Gastroesophageal sphincter (tissue), 4 donors: ENCODE results near the gene TMEM222. TPM values are rescaled to one million over a fixed set of nuclear protein-coding genes. Genes with fewer than 3 reads are reported as not detected.

ENCODE experiments used
- ATAC-seq: fragments of 150-250 bp; one replicate; pipeline ENCODE4 v1.9.1; 2016; ENCODE audit warnings: mild to moderate bottlenecking, moderate library complexity
- H3K27ac ChIP-seq, 4 donors: fragments of 200-600 bp; sonication (generic) in 3 of 4; 1 replicate in 3 of 4; 2 replicates in 1 of 4; pipeline ENCODE4 v1.5.1; 2016 to 2019
- H3K27me3 ChIP-seq: fragments of 200-600 bp; sonication (generic); one replicate; pipeline ENCODE4 v1.5.1; 2019
- H3K36me3 ChIP-seq, 2 donors: fragments of 200-600 bp; sonication (generic); one replicate each; pipeline ENCODE4 v1.5.1; 2019; ENCODE audit warnings: control low read depth in 1 of 2
- H3K4me1 ChIP-seq, 3 donors: fragments of 200-600 bp; sonication (generic); 1 replicate in 2 of 3; 2 replicates in 1 of 3; pipeline ENCODE4 v1.5.1; 2016 to 2019; ENCODE audit warnings: control low read depth in 2 of 3
- H3K4me3 ChIP-seq, 2 donors: fragments of 200-600 bp; sonication (generic); one replicate each; pipeline ENCODE4 v1.5.1; 2019; ENCODE audit warnings: mild to moderate bottlenecking in 1 of 2, moderate library complexity in 1 of 2
- H3K9me3 ChIP-seq, 3 donors: fragments of 200-600 bp; sonication (generic); one replicate each; pipeline ENCODE4 v1.5.1; 2017 to 2019; ENCODE audit warnings: control low read depth in 2 of 3
- EP300 ChIP-seq: sonication (generic); formaldehyde crosslinking; IDR thresholded peaks from one replicate; pipeline ENCODE4 v1.6.1; 2017; ENCODE audit warnings: antibody characterized with exemption, mild to moderate bottlenecking
- POLR2A ChIP-seq, 2 donors: fragments of 450-650 bp; IDR thresholded peaks; one replicate each; pipeline ENCODE4 v1.6.1; 2017; ENCODE audit warnings: antibody characterized with exemption in 2 of 2, mild to moderate bottlenecking in 2 of 2, moderate library complexity in 1 of 2
- POLR2AphosphoS5 ChIP-seq: sonication (generic); formaldehyde crosslinking; IDR thresholded peaks from one replicate; pipeline ENCODE4 v1.6.1; 2017; ENCODE audit warnings: antibody characterized with exemption
- WGBS, 2 donors: methylation state at CpG; one replicate each; pipeline ENCODE4 v1.1.5; 2018; ENCODE audit warnings: low coverage in 1 of 2; 5-methylcytosine and 5-hydroxymethylcytosine counted together
- total RNA-seq, 4 donors: library from RNA; depleted of rRNA; stranded (reverse); fragments of >200 nt; gene quantifications; one replicate each; pipeline ENCODE4 v1.1.0, GENCODE V29; 2016
- TF ChIP-seq, protein P1 (sequence below), 4 experiments: fragments of 200-600 bp in 2 of 4; fragments of 450-650 bp in 2 of 4; sonication (generic) in 1 of 4; IDR thresholded peaks; one replicate each; pipeline ENCODE4 v1.5.1; 2017 to 2019; ENCODE audit warnings: antibody characterized with exemption in 4 of 4, mild to moderate bottlenecking in 2 of 4, moderate library complexity in 2 of 4

The TMEM222 gene
- total RNA-seq, 4 donors from 2014 or later, result 15.6 to 28.6 (median 24.1) TPM

DNA sequence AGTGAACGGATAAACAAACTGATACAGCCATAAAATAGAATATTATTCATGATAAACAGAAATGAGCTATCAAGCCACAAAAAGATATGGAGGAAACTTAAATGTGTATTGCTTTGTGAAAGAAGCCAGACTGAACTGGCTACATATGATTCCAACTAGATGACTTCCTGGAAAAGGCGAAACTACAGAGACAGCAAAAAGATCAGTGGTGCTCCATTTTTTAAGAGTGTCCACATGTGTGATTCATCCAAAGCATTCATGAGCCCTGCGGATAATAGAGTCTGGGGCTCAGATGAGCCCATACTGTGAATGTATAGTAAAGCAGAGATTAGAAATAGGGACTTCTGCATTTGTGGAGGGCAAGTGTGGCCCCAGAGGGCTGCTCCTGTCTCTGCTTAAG is 7.8 kb upstream of the TMEM222 start:
- Histone ChIP-seq H3K4me1 (no peaks in the 10 kb centered on the region), H3K36me3 (peaks cover 0 to 6% of the 10 kb centered on the region in 2 donors), H3K4me3 (no peak overlapping the region), H3K9me3 (no peaks in the 10 kb centered on the region), H3K27me3 (no peaks in the 10 kb centered on the region), H3K27ac (no peak overlapping the region)
- ATAC-seq, result no peak
- 59 to 65% methylated on average over 2 to 3 of the region's 3 CpGs for WGBS, 2 donors
- no peak for TF ChIP-seq EP300
- no peak for TF ChIP-seq POLR2A (IDR thresholded peaks at IDR 0.05)
- no peak for TF ChIP-seq POLR2AphosphoS5

DNA sequence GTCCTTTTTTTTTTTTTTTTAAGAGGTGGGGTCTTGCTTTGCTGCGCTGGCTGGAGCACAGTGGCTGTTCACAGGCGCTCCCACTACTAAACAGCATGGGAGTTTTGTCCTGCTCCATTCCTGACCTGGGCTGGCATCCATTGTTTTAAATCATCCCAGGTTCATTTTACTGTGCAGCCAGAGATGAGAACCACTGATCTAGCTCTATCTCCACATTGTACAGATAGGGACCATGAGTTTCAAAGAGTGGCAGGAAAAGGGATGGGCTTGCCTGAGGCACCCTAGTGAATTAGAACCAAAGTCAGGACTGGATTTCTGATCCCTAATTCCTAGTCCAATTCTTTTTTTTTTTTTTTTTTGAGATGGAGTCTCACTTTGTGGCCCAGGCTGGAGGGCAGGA is 7.2 kb upstream of the TMEM222 start:
- Histone ChIP-seq H3K4me3 (no peak overlapping the region), H3K4me1 (no peaks in the 10 kb centered on the region), H3K9me3 (no peaks in the 10 kb centered on the region), H3K36me3 (peaks cover 0 to 6% of the 10 kb centered on the region in 2 donors), H3K27ac (no peak overlapping the region), H3K27me3 (no peaks in the 10 kb centered on the region)
- TF ChIP-seq, protein P1, sequence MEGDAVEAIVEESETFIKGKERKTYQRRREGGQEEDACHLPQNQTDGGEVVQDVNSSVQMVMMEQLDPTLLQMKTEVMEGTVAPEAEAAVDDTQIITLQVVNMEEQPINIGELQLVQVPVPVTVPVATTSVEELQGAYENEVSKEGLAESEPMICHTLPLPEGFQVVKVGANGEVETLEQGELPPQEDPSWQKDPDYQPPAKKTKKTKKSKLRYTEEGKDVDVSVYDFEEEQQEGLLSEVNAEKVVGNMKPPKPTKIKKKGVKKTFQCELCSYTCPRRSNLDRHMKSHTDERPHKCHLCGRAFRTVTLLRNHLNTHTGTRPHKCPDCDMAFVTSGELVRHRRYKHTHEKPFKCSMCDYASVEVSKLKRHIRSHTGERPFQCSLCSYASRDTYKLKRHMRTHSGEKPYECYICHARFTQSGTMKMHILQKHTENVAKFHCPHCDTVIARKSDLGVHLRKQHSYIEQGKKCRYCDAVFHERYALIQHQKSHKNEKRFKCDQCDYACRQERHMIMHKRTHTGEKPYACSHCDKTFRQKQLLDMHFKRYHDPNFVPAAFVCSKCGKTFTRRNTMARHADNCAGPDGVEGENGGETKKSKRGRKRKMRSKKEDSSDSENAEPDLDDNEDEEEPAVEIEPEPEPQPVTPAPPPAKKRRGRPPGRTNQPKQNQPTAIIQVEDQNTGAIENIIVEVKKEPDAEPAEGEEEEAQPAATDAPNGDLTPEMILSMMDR (IDR thresholded peaks at IDR 0.05), result no peak
- TF ChIP-seq POLR2A (IDR thresholded peaks at IDR 0.05) (no peak), EP300 (no peak), POLR2AphosphoS5 (no peak)
- ATAC-seq, result no peak
- WGBS, 2 donors, result 91% methylated on average over 2 of the region's 2 CpGs; no CpG with 5 or more reads in 1 of the 2 donors

DNA sequence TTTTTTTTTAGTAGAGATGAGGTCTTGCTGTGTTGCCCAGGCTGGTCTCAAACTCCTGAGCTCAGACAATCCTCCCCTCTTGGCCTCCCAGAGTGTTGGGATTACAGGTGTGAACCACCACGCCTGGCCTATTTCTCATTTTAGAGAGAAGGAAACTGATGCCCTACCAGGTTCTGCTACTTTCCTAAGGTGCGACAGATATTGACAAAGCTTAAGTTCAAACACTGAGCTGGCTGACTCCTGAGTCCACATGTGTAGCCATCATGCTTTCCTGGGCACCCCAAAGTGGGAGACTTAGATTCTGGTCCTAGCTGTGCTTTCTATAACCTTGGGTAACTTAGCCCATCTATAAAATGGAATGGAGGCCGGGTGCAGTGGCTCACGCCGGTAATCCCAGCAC is 5.1 kb upstream of the TMEM222 start:
- no peak overlapping the region for H3K4me3 ChIP-seq
- H3K4me1 ChIP-seq, result peaks cover 0 to 8% (median 0%) of the 10 kb centered on the region in 3 donors
- TF ChIP-seq, protein P1 (IDR thresholded peaks at IDR 0.05), result no peak
- TF ChIP-seq POLR2AphosphoS5 (no peak), EP300 (no peak), POLR2A (IDR thresholded peaks at IDR 0.05) (no peak)
- no peaks in the 10 kb centered on the region for H3K27me3 ChIP-seq
- H3K27ac ChIP-seq, result no peak overlapping the region
- ATAC-seq, result no peak
- 70% methylated on average over 2 of the region's 5 CpGs; no CpG with 5 or more reads in 1 of the 2 donors for WGBS, 2 donors
- H3K9me3 ChIP-seq, result no peaks in the 10 kb centered on the region
- no peaks in the 10 kb centered on the region for H3K36me3 ChIP-seq

DNA sequence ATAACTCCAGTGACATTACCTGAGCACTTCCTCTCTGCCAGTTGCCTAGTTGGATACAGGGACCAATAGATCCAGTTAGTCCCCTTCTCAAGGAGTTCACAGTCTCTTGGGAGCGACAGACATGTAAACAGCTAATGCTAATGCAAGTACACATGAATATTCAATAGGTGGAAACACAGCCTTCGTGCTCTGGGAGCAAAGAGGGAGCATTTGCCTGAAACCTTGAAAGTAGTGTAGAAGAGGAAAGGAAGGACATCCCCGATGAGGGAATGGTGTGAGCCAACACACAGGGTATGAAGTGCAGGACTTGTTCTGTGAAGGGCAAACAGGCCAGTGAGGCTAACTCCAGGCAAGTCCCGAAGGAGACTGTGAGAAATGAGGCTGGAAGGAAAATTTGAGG is 3.8 kb upstream of the TMEM222 start:
- TF ChIP-seq, protein P1 (IDR thresholded peaks at IDR 0.05), result no peak
- Histone ChIP-seq H3K36me3 (no peaks in the 10 kb centered on the region), H3K27me3 (no peaks in the 10 kb centered on the region), H3K4me3 (no peak overlapping the region), H3K27ac (no peak overlapping the region), H3K4me1 (peaks cover 0 to 13% (median 4%) of the 10 kb centered on the region in 3 donors), H3K9me3 (no peaks in the 10 kb centered on the region)
- no peak for ATAC-seq
- 7 to 15% methylated on average over 2 to 4 of the region's 4 CpGs for WGBS, 2 donors

DNA sequence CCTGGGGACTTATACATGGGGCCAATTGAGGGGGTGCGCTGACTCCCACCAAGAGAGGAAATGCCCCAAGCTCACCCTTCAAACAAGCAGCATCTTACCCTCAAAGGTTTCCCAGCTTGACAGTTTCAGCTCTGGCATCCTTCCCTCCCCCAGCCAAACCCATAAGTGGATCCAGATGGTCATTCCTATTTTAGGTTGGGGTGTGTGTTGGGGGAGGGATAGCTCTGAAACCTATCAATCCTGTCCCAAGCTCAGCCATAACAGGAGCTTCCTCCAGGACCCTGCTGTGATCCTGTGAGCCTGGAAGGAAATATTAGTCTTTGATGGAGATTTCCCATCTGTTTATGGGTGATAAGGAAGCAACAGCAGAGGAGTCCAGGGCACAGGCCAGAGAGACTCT is 3.4 kb upstream of the TMEM222 start:
- peaks cover 0 to 18% (median 8%) of the 10 kb centered on the region in 3 donors for H3K4me1 ChIP-seq
- ATAC-seq, result no peak
- TF ChIP-seq EP300 (no peak), POLR2AphosphoS5 (no peak), POLR2A (IDR thresholded peaks at IDR 0.05) (no peak)
- TF ChIP-seq, protein P1 (IDR thresholded peaks at IDR 0.05), result no peak
- no peaks in the 10 kb centered on the region for H3K9me3 ChIP-seq
- H3K36me3 ChIP-seq, result no peaks in the 10 kb centered on the region
- whole genome bisulfite sequencing, 2 donors, result 25% methylated on average over 1 of the region's 1 CpG; no CpG with 5 or more reads in 1 of the 2 donors
- no peak overlapping the region for H3K27ac ChIP-seq
- no peaks in the 10 kb centered on the region for H3K27me3 ChIP-seq
- H3K4me3 ChIP-seq, result no peak overlapping the region
